Natural killer cell (primary cell): ENCODE data around the gene NPAS3. TPM values are rescaled to one million over a fixed set of nuclear protein-coding genes. Genes with fewer than 3 reads are reported as not detected.

ENCODE experiments used
- ATAC-seq, 3 donors: fragments of 150-1000 bp in 2 of 3; fragments of 200-7000 bp in 1 of 3; cut with Tn5 transposase; 1 replicate in 1 of 3; 2 replicates in 2 of 3; pipeline ENCODE4 v1.10.0; 2021; ENCODE audit warnings: mild to moderate bottlenecking in 2 of 3, moderate library complexity in 2 of 3
- DNase-seq, 2 donors: peaks; one replicate each; pipeline versions ENCODE4 v3.0.0 to v3.0.0-alpha.2; 2013 to 2021; ENCODE audit warnings: mixed read lengths in 1 of 2
- H3K27ac ChIP-seq: one replicate; pipeline ENCODE4 v1.5.1; 2013; ENCODE audit warnings: mild to moderate bottlenecking, low read length
- H3K27me3 ChIP-seq: one replicate; pipeline ENCODE4 v1.6.1; 2013; ENCODE audit warnings: low read length; ENCODE audit not compliant: control insufficient read depth, insufficient read depth
- H3K36me3 ChIP-seq: one replicate; pipeline ENCODE4 v1.6.1; 2013; ENCODE audit warnings: low read length; ENCODE audit not compliant: control insufficient read depth, insufficient read depth
- H3K4me1 ChIP-seq: one replicate; pipeline ENCODE4 v1.6.1; 2013; ENCODE audit warnings: low read length; ENCODE audit not compliant: control insufficient read depth, insufficient read depth
- H3K4me3 ChIP-seq: one replicate; pipeline ENCODE4 v1.5.1; 2013; ENCODE audit warnings: low read length
- H3K9me3 ChIP-seq: one replicate; pipeline ENCODE4 v1.6.1; 2013; ENCODE audit warnings: low read length; ENCODE audit not compliant: control insufficient read depth, insufficient read depth
- H3K27ac Mint-ChIP-seq, 2 donors: one replicate each; pipeline ENCODE4 v1.8.0; 2022; ENCODE audit warnings: mild to moderate bottlenecking in 2 of 2, mixed read lengths in 2 of 2, moderate library complexity in 1 of 2
- H3K27me3 Mint-ChIP-seq, 2 donors: one replicate each; pipeline ENCODE4 v1.8.0; 2022; ENCODE audit warnings: low read depth in 2 of 2, mixed read lengths in 2 of 2
- H3K36me3 Mint-ChIP-seq: one replicate; pipeline ENCODE4 v1.8.0; 2022; ENCODE audit warnings: mixed read lengths
- H3K4me1 Mint-ChIP-seq, 2 donors: one replicate each; pipeline ENCODE4 v1.8.0; 2022; ENCODE audit warnings: mixed read lengths in 2 of 2
- H3K4me3 Mint-ChIP-seq: one replicate; pipeline ENCODE4 v1.8.0; 2022; ENCODE audit warnings: mild to moderate bottlenecking, moderate library complexity, mixed read lengths
- H3K9me3 Mint-ChIP-seq, 2 donors: one replicate each; pipeline ENCODE4 v1.8.0; 2022; ENCODE audit warnings: mixed read lengths in 2 of 2
- CTCF ChIP-seq: fragments of 200-600 bp; IDR thresholded peaks from one replicate; pipeline ENCODE4 v1.8.0; 2022; ENCODE audit warnings: antibody characterized with exemption
- WGBS: methylation state at CpG from one replicate; pipeline ENCODE4 v1.1.7; 2013; ENCODE audit warnings: missing lambda C conversion rate; ENCODE audit not compliant: insufficient coverage; 5-methylcytosine and 5-hydroxymethylcytosine counted together
- intact Hi-C: fragments of 100-400 bp; cut with micrococcal nuclease; formaldehyde crosslinking; loops from one replicate; pipeline ENCODE4 v1.14.2; 2022
- total RNA-seq, 4 donors: library from RNA; stranded (reverse); fragments of 120-200 nt in 1 of 4; gene quantifications; one replicate each; pipeline versions ENCODE4 v1.2.3 to v1.2.4, GENCODE V29; 2013 to 2022

Gene NPAS3
- total RNA-seq, 3 donors from 2014 or later (not counting 1 experiment from before 2014, with no cell fraction given) = not detected

- DNase-seq (no peak), ATAC-seq (no peak)
- no peaks in the 10 kb centered on the region for H3K4me1 Mint-ChIP-seq
- no peak overlapping the region for H3K4me3 Mint-ChIP-seq
- TF ChIP-seq CTCF = no peak
- Histone ChIP-seq H3K9me3 (no peaks in the 10 kb centered on the region), H3K4me1 (no peaks in the 10 kb centered on the region), H3K27ac (no peak overlapping the region), H3K4me3 (no peak overlapping the region), H3K36me3 (no peaks in the 10 kb centered on the region), H3K27me3 (no peaks in the 10 kb centered on the region)
- H3K9me3 Mint-ChIP-seq = peaks cover 0 to 3% of the 10 kb centered on the region in 2 donors
- H3K27me3 Mint-ChIP-seq = no peaks in the 10 kb centered on the region
- intact Hi-C loops = no loop called here
- no peak overlapping the region for H3K27ac Mint-ChIP-seq
- WGBS = 92% methylated on average over 5 of the region's 5 CpGs
- no peaks in the 10 kb centered on the region for H3K36me3 Mint-ChIP-seq
Measured at GRCh38 chr14:33516898-33517436, 578.3 kb downstream of the NPAS3 start.

GRCh38 chr14:33521192-33521591 lies 582.5 kb downstream of the NPAS3 start:
- Mint-ChIP-seq H3K27ac (no peak overlapping the region), H3K36me3 (no peaks in the 10 kb centered on the region), H3K9me3 (peaks cover 2 to 3% of the 10 kb centered on the region in 2 donors), H3K4me3 (no peak overlapping the region), H3K27me3 (no peaks in the 10 kb centered on the region), H3K4me1 (no peaks in the 10 kb centered on the region)
- Histone ChIP-seq H3K27ac (no peak overlapping the region), H3K4me1 (no peaks in the 10 kb centered on the region), H3K36me3 (no peaks in the 10 kb centered on the region), H3K9me3 (no peaks in the 10 kb centered on the region), H3K4me3 (no peak overlapping the region), H3K27me3 (no peaks in the 10 kb centered on the region)
- no peak for DNase-seq
- no peak for ATAC-seq
- intact Hi-C loops = no loop called here
- WGBS = 34% methylated on average over 2 of the region's 2 CpGs
- no peak for TF ChIP-seq CTCF

- Mint-ChIP-seq H3K27me3 (no peaks in the 10 kb centered on the region), H3K27ac (no peak overlapping the region), H3K4me1 (no peaks in the 10 kb centered on the region), H3K36me3 (no peaks in the 10 kb centered on the region), H3K4me3 (no peak overlapping the region), H3K9me3 (peaks cover 3% of the 10 kb centered on the region in 2 donors)
- ATAC-seq = no peak
- Histone ChIP-seq H3K4me3 (no peak overlapping the region), H3K27me3 (no peaks in the 10 kb centered on the region), H3K36me3 (no peaks in the 10 kb centered on the region), H3K4me1 (no peaks in the 10 kb centered on the region), H3K9me3 (no peaks in the 10 kb centered on the region), H3K27ac (no peak overlapping the region)
- intact Hi-C loops = no loop called here
- TF ChIP-seq CTCF = no peak
- 60% methylated on average over 1 of the region's 1 CpG for WGBS
- no peak for DNase-seq
Measured at GRCh38 chr14:33524244-33524643, 585.6 kb downstream of the NPAS3 start.

- no peak for TF ChIP-seq CTCF
- Mint-ChIP-seq H3K4me1 (no peaks in the 10 kb centered on the region), H3K27me3 (no peaks in the 10 kb centered on the region), H3K36me3 (no peaks in the 10 kb centered on the region), H3K4me3 (no peak overlapping the region), H3K27ac (no peak overlapping the region), H3K9me3 (peaks cover 3% of the 10 kb centered on the region in 2 donors)
- ATAC-seq (no peak), DNase-seq (no peak)
- Histone ChIP-seq H3K4me3 (no peak overlapping the region), H3K36me3 (no peaks in the 10 kb centered on the region), H3K9me3 (no peaks in the 10 kb centered on the region), H3K27me3 (no peaks in the 10 kb centered on the region), H3K27ac (no peak overlapping the region), H3K4me1 (no peaks in the 10 kb centered on the region)
- intact Hi-C loops = no loop called here
- 56% methylated on average over 3 of the region's 3 CpGs for WGBS
Measured at GRCh38 chr14:33525626-33526025, 586.9 kb downstream of the NPAS3 start.
